ENCODE results near the gene ADSS1.

Gene ADSS1

GRCh38 chr14:104693482-104694431, 30.3 kb upstream of the ADSS1 start:
- Histone ChIP-seq H2AFZ (ENCODE audit: low read length) (no peak overlapping the region), H3K27me3 (ENCODE audit: insufficient read depth, low read length, poor library complexity, severe bottlenecking) (no peaks in the 10 kb centered on the region), H3K9me2 (replicated peaks; ENCODE audit: low read depth, low read length) (no peaks in the 10 kb centered on the region), H3K9me3 (ENCODE audit: insufficient read depth, low read depth, low read length) (no peaks in the 10 kb centered on the region), H3K36me3 (ENCODE audit: insufficient read depth, low read length) (peaks cover 5% of the 10 kb centered on the region; the same call in 1 of the 2 replicates), H3K4me1 (ENCODE audit: insufficient read depth, low read length, poor library complexity, severe bottlenecking) (peaks cover 58% of the 10 kb centered on the region), H3K9ac (ENCODE audit: low read depth, low read length, poor library complexity, severe bottlenecking) (peak overlapping the region; percentile 99), H3K4me2 (ENCODE audit: low read depth, low read length, poor library complexity, severe bottlenecking) (peak overlapping the region; percentile 98), H3K4me3 (ENCODE audit: low read length, poor library complexity, severe bottlenecking) (peak overlapping the region; percentile 99), H4K20me1 (ENCODE audit: insufficient read depth, low read length, poor library complexity, severe bottlenecking) (peaks cover 33% of the 10 kb centered on the region), H3F3A (ENCODE audit: low read depth) (0 out of 2 replicates have a peak, but pooled peaks cover 2% of the 10 kb centered on the region), H3K79me2 (ENCODE audit: insufficient read depth, low read length) (peaks cover 82% of the 10 kb centered on the region)
- TF ChIP-seq, protein P1, sequence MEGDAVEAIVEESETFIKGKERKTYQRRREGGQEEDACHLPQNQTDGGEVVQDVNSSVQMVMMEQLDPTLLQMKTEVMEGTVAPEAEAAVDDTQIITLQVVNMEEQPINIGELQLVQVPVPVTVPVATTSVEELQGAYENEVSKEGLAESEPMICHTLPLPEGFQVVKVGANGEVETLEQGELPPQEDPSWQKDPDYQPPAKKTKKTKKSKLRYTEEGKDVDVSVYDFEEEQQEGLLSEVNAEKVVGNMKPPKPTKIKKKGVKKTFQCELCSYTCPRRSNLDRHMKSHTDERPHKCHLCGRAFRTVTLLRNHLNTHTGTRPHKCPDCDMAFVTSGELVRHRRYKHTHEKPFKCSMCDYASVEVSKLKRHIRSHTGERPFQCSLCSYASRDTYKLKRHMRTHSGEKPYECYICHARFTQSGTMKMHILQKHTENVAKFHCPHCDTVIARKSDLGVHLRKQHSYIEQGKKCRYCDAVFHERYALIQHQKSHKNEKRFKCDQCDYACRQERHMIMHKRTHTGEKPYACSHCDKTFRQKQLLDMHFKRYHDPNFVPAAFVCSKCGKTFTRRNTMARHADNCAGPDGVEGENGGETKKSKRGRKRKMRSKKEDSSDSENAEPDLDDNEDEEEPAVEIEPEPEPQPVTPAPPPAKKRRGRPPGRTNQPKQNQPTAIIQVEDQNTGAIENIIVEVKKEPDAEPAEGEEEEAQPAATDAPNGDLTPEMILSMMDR (conservative IDR thresholded peaks at IDR 0.05; ENCODE audit: low read length) = no peak
- no peak for TF ChIP-seq EZH2phosphoT487 (IDR thresholded peaks at IDR 0.05; ENCODE audit: borderline replicate concordance)

- Histone ChIP-seq H3K4me3 (ENCODE audit: low read length, poor library complexity, severe bottlenecking) (peak overlapping the region; percentile 53), H4K20me1 (ENCODE audit: insufficient read depth, low read length, poor library complexity, severe bottlenecking) (peaks cover 33% of the 10 kb centered on the region), H2AFZ (ENCODE audit: low read length) (no peak overlapping the region)
Observed at GRCh38 chr14:104694475-104694950, 29.5 kb upstream of the ADSS1 start.

GRCh38 chr14:104694991-104695659, 28.9 kb upstream of the ADSS1 start:
- TF ChIP-seq EZH2phosphoT487 (IDR thresholded peaks at IDR 0.05; ENCODE audit: borderline replicate concordance) = no peak
- TF ChIP-seq, protein P1 (conservative IDR thresholded peaks at IDR 0.05; ENCODE audit: low read length) = no peak
- peaks cover 76% of the 10 kb centered on the region for H3K79me2 ChIP-seq (ENCODE audit: insufficient read depth, low read length)
- H4K20me1 ChIP-seq (ENCODE audit: insufficient read depth, low read length, poor library complexity, severe bottlenecking) = peaks cover 32% of the 10 kb centered on the region
- no peaks in the 10 kb centered on the region for H3K27me3 ChIP-seq (ENCODE audit: insufficient read depth, low read length, poor library complexity, severe bottlenecking)
- no peaks in the 10 kb centered on the region for H3K9me3 ChIP-seq (ENCODE audit: insufficient read depth, low read depth, low read length)
- H3K36me3 ChIP-seq (ENCODE audit: insufficient read depth, low read length) = peaks cover 5% of the 10 kb centered on the region; the same call in 1 of the 2 replicates
- peaks cover 52% of the 10 kb centered on the region for H3K4me1 ChIP-seq (ENCODE audit: insufficient read depth, low read length, poor library complexity, severe bottlenecking)
- peak overlapping the region; percentile 98 for H3K4me2 ChIP-seq (ENCODE audit: low read depth, low read length, poor library complexity, severe bottlenecking)
- H2AFZ ChIP-seq (ENCODE audit: low read length) = no peak overlapping the region
- H3F3A ChIP-seq (ENCODE audit: low read depth) = no peaks in the 10 kb centered on the region
- H3K4me3 ChIP-seq (ENCODE audit: low read length, poor library complexity, severe bottlenecking) = peak overlapping the region; percentile 53
- no peaks in the 10 kb centered on the region for H3K9me2 ChIP-seq (replicated peaks; ENCODE audit: low read depth, low read length)
- peak overlapping the region; percentile 99 for H3K9ac ChIP-seq (ENCODE audit: low read depth, low read length, poor library complexity, severe bottlenecking)

More at GRCh38 chr14:104694475-104694950, 29.5 kb upstream of the ADSS1 start:
- no peaks in the 10 kb centered on the region for H3F3A ChIP-seq (ENCODE audit: low read depth)
- no peak for TF ChIP-seq EZH2phosphoT487 (IDR thresholded peaks at IDR 0.05; ENCODE audit: borderline replicate concordance)
- TF ChIP-seq, protein P1 (conservative IDR thresholded peaks at IDR 0.05; ENCODE audit: low read length) = no peak
- no peaks in the 10 kb centered on the region for H3K27me3 ChIP-seq (ENCODE audit: insufficient read depth, low read length, poor library complexity, severe bottlenecking)
- peak overlapping the region; percentile 99 for H3K9ac ChIP-seq (ENCODE audit: low read depth, low read length, poor library complexity, severe bottlenecking)
- H3K9me3 ChIP-seq (ENCODE audit: insufficient read depth, low read depth, low read length) = no peaks in the 10 kb centered on the region
- no peaks in the 10 kb centered on the region for H3K9me2 ChIP-seq (replicated peaks; ENCODE audit: low read depth, low read length)
- peak overlapping the region; percentile 98 for H3K4me2 ChIP-seq (ENCODE audit: low read depth, low read length, poor library complexity, severe bottlenecking)
- peaks cover 54% of the 10 kb centered on the region for H3K4me1 ChIP-seq (ENCODE audit: insufficient read depth, low read length, poor library complexity, severe bottlenecking)
- peaks cover 82% of the 10 kb centered on the region for H3K79me2 ChIP-seq (ENCODE audit: insufficient read depth, low read length)
- H3K36me3 ChIP-seq (ENCODE audit: insufficient read depth, low read length) = peaks cover 5% of the 10 kb centered on the region; the same call in 1 of the 2 replicates

Data from Loucy (cell line).